HG02943 (cell line): Measurements from ENCODE around the gene TMPRSS13.

Experiments
- ATAC-seq: cut with Tn5 transposase; IDR thresholded peaks from one replicate; pipeline ENCODE4 v1.9.1; 2021; ENCODE audit warnings: mild to moderate bottlenecking, low read depth, moderate library complexity; ENCODE audit not compliant: unreplicated experiment

The TMPRSS13 gene

GRCh38 chr11:117900720-117901440, 28.3 kb downstream of the TMPRSS13 start:
- ATAC-seq = no peak

- peak; percentile 59 for ATAC-seq
Observed at GRCh38 chr11:117900121-117900648, 29.0 kb downstream of the TMPRSS13 start.

GRCh38 chr11:117898059-117898458, 31.1 kb downstream of the TMPRSS13 start:
- ATAC-seq = no peak

GRCh38 chr11:117892651-117893050, 36.6 kb downstream of the TMPRSS13 start:
- no peak for ATAC-seq

GRCh38 chr11:117891362-117891761, 37.8 kb downstream of the TMPRSS13 start:
- ATAC-seq = no peak

- ATAC-seq = no peak
Observed at GRCh38 chr11:117888139-117888566, 41.0 kb downstream of the TMPRSS13 start.

- no peak for ATAC-seq
Observed at GRCh38 chr11:117887431-117888138, 41.6 kb downstream of the TMPRSS13 start.

- ATAC-seq = no peak
Observed at GRCh38 chr11:117885777-117886176, 43.4 kb downstream of the TMPRSS13 start.

GRCh38 chr11:117884994-117885393, 44.2 kb downstream of the TMPRSS13 start:
- ATAC-seq = no peak

GRCh38 chr11:117883063-117883462, 46.1 kb downstream of the TMPRSS13 start:
- no peak for ATAC-seq

- no peak for ATAC-seq
Observed at GRCh38 chr11:117882311-117882905, 46.8 kb downstream of the TMPRSS13 start.

- no peak for ATAC-seq
Observed at GRCh38 chr11:117881217-117881616, 48.0 kb downstream of the TMPRSS13 start.

GRCh38 chr11:117879516-117880480, 49.4 kb downstream of the TMPRSS13 start:
- no peak for ATAC-seq

- no peak for ATAC-seq
Observed at GRCh38 chr11:117878939-117879475, 50.2 kb downstream of the TMPRSS13 start.

- no peak for ATAC-seq
Observed at GRCh38 chr11:117878314-117878938, 50.8 kb downstream of the TMPRSS13 start.

- ATAC-seq = no peak
Observed at GRCh38 chr11:117877120-117877784, 52.0 kb downstream of the TMPRSS13 start.

GRCh38 chr11:117876341-117877119, 52.7 kb downstream of the TMPRSS13 start, which contains the start of gene FXYD6:
Gene FXYD6, minus strand, starts transcription at chr11:117876658. Its CDS starts 33,882 bp downstream, at chr11:117842776.
- no peak for ATAC-seq

- no peak for ATAC-seq
Observed at GRCh38 chr11:117876059-117876340, 53.2 kb downstream of the TMPRSS13 start.
